Measurements from ENCODE around the gene CD1C.

CD1C gene

DNA sequence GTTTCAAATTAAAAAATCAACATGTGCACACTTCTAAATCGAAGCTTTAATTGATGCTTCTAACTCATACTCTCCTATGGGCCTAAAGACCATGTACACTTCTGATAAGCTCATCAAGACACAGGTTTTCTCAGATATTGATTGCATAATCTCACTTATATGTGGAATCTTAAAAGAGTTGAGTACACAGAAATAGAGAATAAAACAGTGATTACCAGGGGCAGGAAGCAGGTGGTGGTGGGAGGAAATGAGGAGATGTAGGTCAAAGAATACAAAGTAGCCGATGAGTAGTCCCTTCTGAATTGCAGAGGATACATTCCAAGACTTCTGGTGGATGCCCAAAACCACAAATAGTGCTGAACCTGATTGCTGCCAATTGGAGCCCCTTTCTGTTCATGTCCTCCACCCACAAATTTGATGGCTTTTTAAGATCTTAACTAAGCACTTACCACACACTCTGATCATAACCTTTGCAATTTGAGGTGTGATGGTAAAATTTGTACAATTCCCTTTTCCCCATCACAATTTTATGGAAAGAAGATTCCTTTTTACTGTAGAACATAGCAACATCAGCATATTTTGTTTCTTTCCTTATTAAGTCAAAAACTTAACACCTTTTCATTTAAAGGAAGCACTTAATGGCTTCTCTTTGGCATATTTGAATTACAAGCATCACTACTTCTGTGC lies 44.9 kb downstream of the CD1C start:
- TF ChIP-seq TCF12 (IDR thresholded peaks at IDR 0.05; ENCODE audit: low read depth) (no peak), TEAD4 (IDR thresholded peaks at IDR 0.05) (no peak)

DNA sequence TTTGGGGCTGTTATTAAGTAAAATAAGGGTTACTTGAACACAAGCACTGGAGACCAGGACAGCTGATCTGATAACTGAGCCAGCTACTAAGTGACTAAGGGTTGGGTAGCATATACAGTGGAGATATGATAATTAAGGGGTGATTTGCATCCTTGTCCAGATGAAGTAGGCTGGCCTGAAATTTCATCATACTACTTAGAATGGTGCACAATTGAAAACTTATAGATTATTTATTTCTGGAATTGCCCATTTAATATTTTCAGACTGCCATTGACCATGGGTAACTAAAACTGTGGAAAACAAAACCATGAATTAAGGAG lies 45.5 kb downstream of the CD1C start:
- no peak for TF ChIP-seq TCF12 (IDR thresholded peaks at IDR 0.05; ENCODE audit: low read depth)
- no peak for TF ChIP-seq CEBPB (IDR thresholded peaks at IDR 0.05)
- no peak for TF ChIP-seq CREB1 (IDR thresholded peaks at IDR 0.05; ENCODE audit: low read depth)
- no peak for TF ChIP-seq TEAD4 (IDR thresholded peaks at IDR 0.05)
- no peak for TF ChIP-seq EGR1 (IDR thresholded peaks at IDR 0.05)
- no peak for TF ChIP-seq FOXM1 (IDR thresholded peaks at IDR 0.05; ENCODE audit: borderline replicate concordance, low read depth)
- TF ChIP-seq EP300 (IDR thresholded peaks at IDR 0.05; ENCODE audit: borderline replicate concordance), result no peak
- no peak for TF ChIP-seq NFIC (IDR thresholded peaks at IDR 0.05)
- TF ChIP-seq, protein P1, sequence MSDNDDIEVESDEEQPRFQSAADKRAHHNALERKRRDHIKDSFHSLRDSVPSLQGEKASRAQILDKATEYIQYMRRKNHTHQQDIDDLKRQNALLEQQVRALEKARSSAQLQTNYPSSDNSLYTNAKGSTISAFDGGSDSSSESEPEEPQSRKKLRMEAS (IDR thresholded peaks at IDR 0.05), result no peak
- TF ChIP-seq, protein P2, sequence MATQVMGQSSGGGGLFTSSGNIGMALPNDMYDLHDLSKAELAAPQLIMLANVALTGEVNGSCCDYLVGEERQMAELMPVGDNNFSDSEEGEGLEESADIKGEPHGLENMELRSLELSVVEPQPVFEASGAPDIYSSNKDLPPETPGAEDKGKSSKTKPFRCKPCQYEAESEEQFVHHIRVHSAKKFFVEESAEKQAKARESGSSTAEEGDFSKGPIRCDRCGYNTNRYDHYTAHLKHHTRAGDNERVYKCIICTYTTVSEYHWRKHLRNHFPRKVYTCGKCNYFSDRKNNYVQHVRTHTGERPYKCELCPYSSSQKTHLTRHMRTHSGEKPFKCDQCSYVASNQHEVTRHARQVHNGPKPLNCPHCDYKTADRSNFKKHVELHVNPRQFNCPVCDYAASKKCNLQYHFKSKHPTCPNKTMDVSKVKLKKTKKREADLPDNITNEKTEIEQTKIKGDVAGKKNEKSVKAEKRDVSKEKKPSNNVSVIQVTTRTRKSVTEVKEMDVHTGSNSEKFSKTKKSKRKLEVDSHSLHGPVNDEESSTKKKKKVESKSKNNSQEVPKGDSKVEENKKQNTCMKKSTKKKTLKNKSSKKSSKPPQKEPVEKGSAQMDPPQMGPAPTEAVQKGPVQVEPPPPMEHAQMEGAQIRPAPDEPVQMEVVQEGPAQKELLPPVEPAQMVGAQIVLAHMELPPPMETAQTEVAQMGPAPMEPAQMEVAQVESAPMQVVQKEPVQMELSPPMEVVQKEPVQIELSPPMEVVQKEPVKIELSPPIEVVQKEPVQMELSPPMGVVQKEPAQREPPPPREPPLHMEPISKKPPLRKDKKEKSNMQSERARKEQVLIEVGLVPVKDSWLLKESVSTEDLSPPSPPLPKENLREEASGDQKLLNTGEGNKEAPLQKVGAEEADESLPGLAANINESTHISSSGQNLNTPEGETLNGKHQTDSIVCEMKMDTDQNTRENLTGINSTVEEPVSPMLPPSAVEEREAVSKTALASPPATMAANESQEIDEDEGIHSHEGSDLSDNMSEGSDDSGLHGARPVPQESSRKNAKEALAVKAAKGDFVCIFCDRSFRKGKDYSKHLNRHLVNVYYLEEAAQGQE (IDR thresholded peaks at IDR 0.05; ENCODE audit: low read depth), result no peak
- TF ChIP-seq YY1 (IDR thresholded peaks at IDR 0.05; ENCODE audit: low read depth), result no peak
- TF ChIP-seq, protein P3, sequence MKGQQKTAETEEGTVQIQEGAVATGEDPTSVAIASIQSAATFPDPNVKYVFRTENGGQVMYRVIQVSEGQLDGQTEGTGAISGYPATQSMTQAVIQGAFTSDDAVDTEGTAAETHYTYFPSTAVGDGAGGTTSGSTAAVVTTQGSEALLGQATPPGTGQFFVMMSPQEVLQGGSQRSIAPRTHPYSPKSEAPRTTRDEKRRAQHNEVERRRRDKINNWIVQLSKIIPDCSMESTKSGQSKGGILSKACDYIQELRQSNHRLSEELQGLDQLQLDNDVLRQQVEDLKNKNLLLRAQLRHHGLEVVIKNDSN (IDR thresholded peaks at IDR 0.05), result no peak
- TF ChIP-seq TAF1 (IDR thresholded peaks at IDR 0.05; ENCODE audit: low read depth), result no peak
